Dermis lymphatic vessel endothelial cell (primary cell): ENCODE results near the gene COQ10B. TPM values are rescaled to one million over a fixed set of nuclear protein-coding genes. Genes with fewer than 3 reads are reported as not detected.

Experiments used
- total RNA-seq: library from RNA; depleted of rRNA; stranded (reverse); fragments of >200 nt; gene quantifications from 2 replicates; pipeline ENCODE4 v1.2.1, GENCODE V29; 2014

Gene COQ10B
- 25.2 and 39.7 TPM in 2 replicates for total RNA-seq

GRCh38 chr2:197453123-197453913 lies at the start of gene COQ10B:
COQ10B (plus strand) TSS chr2:197453552; CDS start chr2:197453561, 9 bp downstream.

GRCh38 chr2:197434541-197435513 lies 18.5 kb upstream of the COQ10B start, which contains the start of gene SF3B1:
SF3B1 (minus strand) TSS chr2:197435028; CDS start chr2:197434999, 29 bp downstream.

GRCh38 chr2:197499594-197500502 lies 46.5 kb downstream of the COQ10B start, which contains the start of the genes HSPD1 and HSPE1:
HSPD1 (minus strand) TSS chr2:197499840; CDS start chr2:197498848, 992 bp downstream.
HSPE1 (plus strand) TSS chr2:197500379; CDS start chr2:197500437, 58 bp downstream.

GRCh38 chr2:197515739-197516392 lies 62.5 kb downstream of the COQ10B start, which contains the start of gene MOB4:
MOB4 (plus strand) TSS chr2:197516066; CDS start chr2:197516087, 21 bp downstream.

Other genes with a start within 250 kb of the COQ10B start
- 6.9 and 9.5 TPM in 2 replicates for gene ANKRD44, start 142.8 kb upstream of the COQ10B start, total RNA-seq
- gene SF3B1, start 18.5 kb upstream of the COQ10B start, total RNA-seq = 220 TPM in 2 replicates
- 82.0 and 125 TPM in 2 replicates for gene HSPD1, start 46.3 kb downstream of the COQ10B start, total RNA-seq
- 30.6 and 51.2 TPM in 2 replicates for gene HSPE1, start 46.8 kb downstream of the COQ10B start, total RNA-seq
- gene MOB4, start 62.5 kb downstream of the COQ10B start, total RNA-seq = 27.0 and 33.8 TPM in 2 replicates
- gene RFTN2, start 222.0 kb downstream of the COQ10B start, total RNA-seq = 7.3 and 14.0 TPM in 2 replicates